ENCODE data around the gene ASAP2.

ASAP2 gene

DNA sequence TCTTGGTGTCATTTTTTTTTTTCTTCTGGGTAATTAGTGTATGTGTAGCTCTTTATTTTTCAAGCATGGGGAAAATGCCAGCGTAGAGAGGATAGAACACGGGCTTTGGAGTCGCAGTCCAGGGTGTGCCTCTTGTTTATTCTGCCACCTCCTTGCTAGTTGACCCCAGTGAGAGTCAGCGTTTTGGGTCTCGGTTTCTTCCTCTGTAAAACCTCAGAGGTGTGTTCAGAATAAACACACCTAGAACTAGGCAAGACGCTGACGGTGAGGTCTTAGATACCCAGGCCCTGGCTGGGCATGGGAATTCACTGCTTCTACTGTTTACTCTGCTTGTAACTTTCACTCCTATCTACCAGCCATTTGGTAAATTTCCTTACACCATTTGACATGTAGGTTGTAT is 41.8 kb downstream of the ASAP2 start:
- H3K79me2 ChIP-seq (ENCODE audit: insufficient read depth, low read depth), result no peaks in the 10 kb centered on the region
- H2AFZ ChIP-seq (ENCODE audit: low read depth), result no peak overlapping the region
- H3K4me2 ChIP-seq, result no peak overlapping the region
- no peak overlapping the region for H3K4me3 ChIP-seq (IDR thresholded peaks at IDR 0.05; ENCODE audit: insufficient read depth, low read depth, low read length)
- no peaks in the 10 kb centered on the region for H4K20me1 ChIP-seq (ENCODE audit: insufficient read depth)
- no peaks in the 10 kb centered on the region for H3K4me1 ChIP-seq (ENCODE audit: low read depth, poor library complexity, severe bottlenecking)
- H3K9ac ChIP-seq, result no peak overlapping the region
- no peaks in the 10 kb centered on the region for H3K36me3 ChIP-seq (ENCODE audit: insufficient read depth)
- H3K27me3 ChIP-seq (ENCODE audit: insufficient read depth, low read depth), result no peaks in the 10 kb centered on the region
- no peak for TF ChIP-seq CTCF (conservative IDR thresholded peaks at IDR 0.05; ENCODE audit: low read depth, low read length)
- H3K27ac ChIP-seq, result no peak overlapping the region

- Histone ChIP-seq H3K79me2 (ENCODE audit: insufficient read depth, low read depth) (no peaks in the 10 kb centered on the region), H3K27me3 (ENCODE audit: insufficient read depth, low read depth) (no peaks in the 10 kb centered on the region), H2AFZ (ENCODE audit: low read depth) (no peak overlapping the region), H3K4me1 (ENCODE audit: low read depth, poor library complexity, severe bottlenecking) (no peaks in the 10 kb centered on the region), H3K4me2 (no peak overlapping the region), H3K4me3 (IDR thresholded peaks at IDR 0.05; ENCODE audit: insufficient read depth, low read depth, low read length) (no peak overlapping the region), H3K9ac (no peak overlapping the region), H3K36me3 (ENCODE audit: insufficient read depth) (no peaks in the 10 kb centered on the region), H3K27ac (no peak overlapping the region), H4K20me1 (ENCODE audit: insufficient read depth) (no peaks in the 10 kb centered on the region)
- TF ChIP-seq CTCF (conservative IDR thresholded peaks at IDR 0.05; ENCODE audit: low read depth, low read length), result no peak
These were observed 42.6 kb downstream of the ASAP2 start for GRCh38 chr2:9249020-9249800.

DNA sequence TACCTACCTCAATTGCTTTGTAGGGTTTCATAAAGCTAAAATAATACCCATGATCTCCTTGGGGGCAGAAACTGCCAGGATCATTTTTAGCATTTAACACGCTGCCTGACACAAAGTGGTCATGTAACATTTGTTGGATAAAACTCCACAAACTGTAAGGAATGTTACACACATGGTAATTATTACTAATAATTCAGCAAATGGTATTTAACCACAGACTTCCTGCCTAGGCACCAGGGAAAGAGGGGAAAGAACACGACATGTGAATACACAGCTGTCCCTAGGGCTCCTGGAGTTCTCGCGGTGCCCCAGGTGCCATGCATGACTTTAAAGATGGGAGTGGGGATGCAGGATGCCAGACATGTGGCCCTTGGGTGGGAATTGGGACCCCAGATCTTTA is 43.5 kb downstream of the ASAP2 start:
- Histone ChIP-seq H3K79me2 (ENCODE audit: insufficient read depth, low read depth) (no peaks in the 10 kb centered on the region), H3K9ac (no peak overlapping the region), H3K27ac (no peak overlapping the region), H3K4me3 (IDR thresholded peaks at IDR 0.05; ENCODE audit: insufficient read depth, low read depth, low read length) (no peak overlapping the region), H3K4me2 (no peak overlapping the region), H4K20me1 (ENCODE audit: insufficient read depth) (no peaks in the 10 kb centered on the region), H3K27me3 (ENCODE audit: insufficient read depth, low read depth) (no peaks in the 10 kb centered on the region), H3K4me1 (ENCODE audit: low read depth, poor library complexity, severe bottlenecking) (no peaks in the 10 kb centered on the region), H2AFZ (ENCODE audit: low read depth) (no peak overlapping the region), H3K36me3 (ENCODE audit: insufficient read depth) (no peaks in the 10 kb centered on the region)
- TF ChIP-seq CTCF (conservative IDR thresholded peaks at IDR 0.05; ENCODE audit: low read depth, low read length), result no peak

DNA sequence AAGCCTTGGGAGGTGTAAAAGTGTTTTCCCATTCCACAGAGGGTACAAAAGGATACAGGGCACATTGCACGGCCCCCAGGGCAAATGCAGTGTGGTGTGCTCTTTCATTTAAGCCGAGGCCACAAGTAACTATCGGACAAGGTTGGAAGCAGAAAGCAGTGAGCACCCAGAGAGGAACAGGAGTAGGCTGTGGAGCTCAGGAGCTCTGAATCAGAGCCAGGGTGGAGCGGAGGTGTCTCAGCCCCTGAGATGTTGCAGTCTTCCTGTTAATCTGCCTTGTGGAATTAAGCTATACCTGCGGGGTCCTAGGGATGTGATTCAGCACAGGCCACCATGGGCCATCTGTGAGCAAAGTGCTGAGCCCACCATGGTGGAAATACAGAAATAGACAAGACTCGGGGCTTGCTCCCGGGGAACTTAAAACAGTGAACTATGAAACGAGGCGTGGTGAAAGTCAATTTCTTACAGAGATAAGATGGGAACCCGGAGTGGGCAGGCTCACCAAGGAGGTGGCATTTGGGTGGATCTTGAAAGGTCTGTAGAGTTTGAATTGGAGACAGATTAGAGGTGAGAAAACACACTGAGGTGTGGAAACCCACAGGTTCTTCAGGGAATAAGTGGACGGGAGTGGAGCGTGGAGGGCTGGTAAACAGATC is 44.0 kb downstream of the ASAP2 start:
- Histone ChIP-seq H3K36me3 (ENCODE audit: insufficient read depth) (no peaks in the 10 kb centered on the region), H3K27ac (no peak overlapping the region), H2AFZ (ENCODE audit: low read depth) (no peak overlapping the region), H3K4me2 (no peak overlapping the region), H3K27me3 (ENCODE audit: insufficient read depth, low read depth) (no peaks in the 10 kb centered on the region), H3K4me3 (IDR thresholded peaks at IDR 0.05; ENCODE audit: insufficient read depth, low read depth, low read length) (no peak overlapping the region), H3K4me1 (ENCODE audit: low read depth, poor library complexity, severe bottlenecking) (no peaks in the 10 kb centered on the region), H3K79me2 (ENCODE audit: insufficient read depth, low read depth) (no peaks in the 10 kb centered on the region), H4K20me1 (ENCODE audit: insufficient read depth) (no peaks in the 10 kb centered on the region), H3K9ac (no peak overlapping the region)
- TF ChIP-seq CTCF (conservative IDR thresholded peaks at IDR 0.05; ENCODE audit: low read depth, low read length), result no peak

All from KMS-11 (cell line).